HepG2 (cell line): ENCODE results near the gene SRRM3. TPM values are rescaled to one million over a fixed set of nuclear protein-coding genes. Genes with fewer than 3 reads are reported as not detected.

ENCODE experiments used
- ATAC-seq: fragments of 200-7000 bp; cut with Tn5 transposase; 3 replicates; pipeline ENCODE4 v1.9.1; 2020; ENCODE audit warnings: mild to moderate bottlenecking, moderate library complexity
- BruUV-seq: library from RNA; stranded (reverse); fragments of 400-500 nt; replicated peaks from 2 replicates; lab custom pipeline; 2021; lab: Mats Ljungman, UMichigan
- CTCF ChIA-PET: fragments of 300-600 bp; formaldehyde crosslinking; extraction: SDS; loops from one replicate; lab custom pipeline; 2021; ENCODE audit warnings: low total read pairs, inconsistent platforms, low intra/inter-chr PET ratio; lab: Yijun Ruan, JAX
- POLR2A ChIA-PET: fragments of 350-600 bp; sonication (Branson Sonifier 250); formaldehyde crosslinking; loops from one replicate; lab custom pipeline; 2020; ENCODE audit warnings: antibody characterized with exemption, inconsistent platforms; lab: Yijun Ruan, JAX
- DNase-seq: peaks from one replicate; pipeline ENCODE4 v3.0.0-alpha.2; 2015; ENCODE audit warnings: low spot score
- FAIRE-seq: peaks from 3 replicates; lab custom pipeline; 2011; peaks lifted over from hg19 to GRCh38; lab: Jason Lieb, UNC
- H2AFZ ChIP-seq: one replicate; pipeline ENCODE4 v1.6.1; 2011; ENCODE audit warnings: low read length, inconsistent platforms
- H3K27ac ChIP-seq: fragments of 300-600 bp; 3 replicates; pipeline ENCODE4 v1.8.0; 2011; ENCODE audit warnings: mixed run types, mild to moderate bottlenecking, mixed read lengths, low read length, inconsistent platforms; ENCODE audit not compliant: insufficient read depth; ENCODE audit errors: extremely low read length
- H3K27me3 ChIP-seq, 2 experiments: fragments of 200-600 bp in 1 of 2; 2 replicates in 1 of 2; 3 replicates in 1 of 2; pipeline versions ENCODE4 v1.6.0 to v1.8.0; 2011; ENCODE audit warnings: low read length in 2 of 2, mild to moderate bottlenecking in 2 of 2, moderate library complexity in 2 of 2, inconsistent platforms in 1 of 2; ENCODE audit not compliant: insufficient read depth in 2 of 2, control insufficient read depth in 1 of 2
- H3K36me3 ChIP-seq, 2 experiments: fragments of 200-600 bp in 1 of 2; replicated peaks in 1 of 2; 2 replicates in 1 of 2; 3 replicates in 1 of 2; pipeline versions ENCODE4 v1.5.1 to v1.8.0; 2011; ENCODE audit warnings: low read length in 2 of 2, inconsistent platforms in 1 of 2; ENCODE audit not compliant: insufficient read depth in 2 of 2, control insufficient read depth in 1 of 2
- H3K4me1 ChIP-seq: 2 replicates; pipeline ENCODE4 v1.5.1; 2012; ENCODE audit warnings: low read length, inconsistent platforms; ENCODE audit not compliant: insufficient read depth
- H3K4me2 ChIP-seq: 2 replicates; pipeline ENCODE4 v1.6.0; 2011; ENCODE audit warnings: low read depth, low read length, inconsistent platforms
- H3K4me3 ChIP-seq, 3 experiments: fragments of 200-600 bp in 1 of 3; sonication (generic), shearing (Covaris generic) in 1 of 3; replicated peaks in 1 of 3; 2 replicates each; pipeline ENCODE4 v1.5.1; 2011 to 2016; ENCODE audit warnings: low read length in 3 of 3, inconsistent platforms in 2 of 3, low read depth in 2 of 3, mild to moderate bottlenecking in 2 of 3, control low read depth in 1 of 3, mixed read lengths in 1 of 3; ENCODE audit not compliant: insufficient read depth in 1 of 3
- H3K79me2 ChIP-seq: one replicate; pipeline ENCODE4 v1.6.1; 2011; ENCODE audit warnings: low read length, inconsistent platforms; ENCODE audit not compliant: insufficient read depth
- H3K9ac ChIP-seq: 2 replicates; pipeline ENCODE4 v1.6.0; 2011; ENCODE audit warnings: mild to moderate bottlenecking, low read depth, low read length, inconsistent platforms; ENCODE audit not compliant: insufficient read depth
- H3K9me3 ChIP-seq: 2 replicates; pipeline ENCODE4 v1.5.1; 2012; ENCODE audit warnings: mild to moderate bottlenecking, low read length
- H4K20me1 ChIP-seq: 2 replicates; pipeline ENCODE4 v1.6.0; 2011; ENCODE audit warnings: inconsistent platforms, mild to moderate bottlenecking, low read length, moderate library complexity; ENCODE audit not compliant: insufficient read depth
- ARID5B ChIP-seq: IDR thresholded peaks from 2 replicates; pipeline ENCODE4 v1.4.0; 2020; ENCODE audit warnings: mild to moderate bottlenecking, missing genetic modification reagents
- BORCS8-MEF2B ChIP-seq: sonication (generic); formaldehyde crosslinking; IDR thresholded peaks from 2 replicates; pipeline ENCODE4 v1.8.0; 2022; ENCODE audit warnings: mild to moderate bottlenecking, missing genetic modification reagents
- EED ChIP-seq: sonication (generic); formaldehyde crosslinking; IDR thresholded peaks from 2 replicates; pipeline ENCODE4 v1.5.0; 2020; ENCODE audit warnings: mild to moderate bottlenecking, missing genetic modification reagents
- ETV5 ChIP-seq: IDR thresholded peaks from 2 replicates; pipeline ENCODE4 v1.6.1; 2018; ENCODE audit warnings: missing biosample characterization, missing genetic modification reagents, inconsistent platforms, borderline replicate concordance
- PATZ1 ChIP-seq: sonication (generic); formaldehyde crosslinking; IDR thresholded peaks from 2 replicates; pipeline ENCODE4 v1.4.0; 2020; ENCODE audit warnings: missing genetic modification reagents
- REST ChIP-seq, 2 experiments: IDR thresholded peaks; 2 replicates each; pipeline ENCODE4 v1.6.1; 2011 to 2012; ENCODE audit warnings: low read length in 2 of 2, borderline replicate concordance in 1 of 2, low read depth in 1 of 2, mild to moderate bottlenecking in 1 of 2, moderate library complexity in 1 of 2
- SALL1 ChIP-seq: sonication (generic); formaldehyde crosslinking; IDR thresholded peaks from 2 replicates; pipeline ENCODE4 v1.8.0; 2022; ENCODE audit warnings: mild to moderate bottlenecking, missing genetic modification reagents
- ZNF362 ChIP-seq: sonication (generic); formaldehyde crosslinking; IDR thresholded peaks from 2 replicates; pipeline ENCODE4 v1.4.0; 2020; ENCODE audit warnings: missing genetic modification reagents, mild to moderate bottlenecking, borderline replicate concordance
- ZSCAN29 ChIP-seq: sonication (generic); formaldehyde crosslinking; conservative IDR thresholded peaks from 2 replicates; pipeline ENCODE4 v1.4.0; 2020; ENCODE audit warnings: mild to moderate bottlenecking, missing genetic modification reagents
- WGBS: methylation state at CpG from one replicate; pipeline ENCODE4 v1.1.6; 2017; ENCODE audit warnings: low lambda C conversion rate; 5-methylcytosine and 5-hydroxymethylcytosine counted together
- in situ Hi-C: cut with HindIII; loops from 2 replicates; pipeline ENCODE4 v1.10.0; 2017; ENCODE audit warnings: low pct_unique_long_range_greater_than_20kb; ENCODE audit not compliant: extremely low pct_ligation_motif_present
- intact Hi-C: fragments of 100-400 bp; cut with micrococcal nuclease; formaldehyde crosslinking; loops from one replicate; pipeline ENCODE4 v1.10.0; 2022; ENCODE audit not compliant: unreplicated experiment
- polyA plus RNA-seq, 8 experiments: library from polyadenylated mRNA; depleted of rRNA in 3 of 8; stranded (reverse) in 7 of 8; unstranded in 1 of 8; fragments of >200 nt; fragmentation: Illumina TruSeq in 4 of 8; extraction: Trizol in 4 of 8; gene quantifications; 2 replicates each; pipeline versions ENCODE4 v1.2.1 to v1.2.3, GENCODE V29; 2011 to 2016; ENCODE audit warnings: low read depth in 4 of 8, missing spikeins in 1 of 8, mixed read lengths in 1 of 8; ENCODE audit not compliant: insufficient read depth in 1 of 8
- total RNA-seq, 5 experiments: library from RNA; depleted of rRNA; stranded (reverse); fragments of >200 nt; fragmentation: Illumina TruSeq; extraction: Trizol; gene quantifications; 2 replicates each; pipeline ENCODE4 v1.2.3, GENCODE V29; 2016; ENCODE audit warnings: low read depth in 1 of 5

SRRM3 gene
- total and polyA plus RNA-seq, 2 of the 13 experiments (the other 11 are each of a cell fraction or from before 2014, with no cell fraction given): 0.13 to 0.54 TPM

GRCh38 chr7:76244781-76245391 lies 43.2 kb downstream of the SRRM3 start (continued):
- TF ChIP-seq ZNF362 (CRISPR knock-in tag) (peak; percentile 59; the same call in 1 of the 2 replicates), ARID5B (no peak), SALL1 (CRISPR knock-in tag) (no peak), EED (no peak), BORCS8-MEF2B (CRISPR knock-in tag) (no peak)

GRCh38 chr7:76246804-76247389 lies 45.2 kb downstream of the SRRM3 start:
- Histone ChIP-seq H3K36me3 (no peaks in the 10 kb centered on the region), H3K27ac (no peak overlapping the region), H4K20me1 (no peaks in the 10 kb centered on the region), H3K4me1 (peaks cover 77% of the 10 kb centered on the region), H2AFZ (no peak overlapping the region), H3K4me2 (peak overlapping the region; percentile 60), H3K27me3 (no peaks in the 10 kb centered on the region), H3K9ac (peak overlapping the region; percentile 23; the same call in 1 of the 2 replicates), H3K79me2 (no peaks in the 10 kb centered on the region), H3K9me3 (no peaks in the 10 kb centered on the region), H3K4me3 (peak overlapping the region in 2 of 3 experiments; percentile 25 to 54; a peak in 2 of 6 replicates)
- 0 out of 3 replicates have a peak, but pooled peaks have one; percentile 6 for ATAC-seq
- intact Hi-C loops (loop anchor here (1.0 kb wide), 1 partner anchor 46 kb away; the partner anchor contains the start of gene SRRM3), in situ Hi-C loops (no loop called here)
- POLR2A ChIA-PET: interaction anchor here (1.2 kb wide), 1 partner anchor 13 kb away, joined by 4 read pairs; no protein-coding TSS in a partner anchor
- FAIRE-seq: peak; percentile 12
- DNase-seq: peak; percentile 34
- no TSS peak for BruUV-seq
- 0% methylated on average over 3 of the region's 5 CpGs for WGBS
- CTCF ChIA-PET: no interaction called here
- TF ChIP-seq REST (IDR thresholded peaks at IDR 0.05; ENCODE audit: borderline replicate concordance in 1 of 2, low read depth in 1 of 2, low read length in 2 of 2): peak in 1 of 2 experiments; percentile 31; a peak in 1 of 4 replicates
- TF ChIP-seq PATZ1 (CRISPR knock-in tag): 0 out of 2 replicates have a peak, but pooled peaks have one; percentile 11
- TF ChIP-seq ZSCAN29: 0 out of 2 replicates have a peak, but pooled peaks have one; percentile 28
- TF ChIP-seq ETV5 (CRISPR knock-in tag): no peak
